BE2C (cell line): ENCODE data around the gene SLC7A10.

ENCODE experiments used
- DNase-seq: peaks from one replicate; pipeline ENCODE4 v3.0.0-alpha.2; 2020
- H3K27me3 ChIP-seq: fragments of 250-450 bp; sonication (Bioruptor Pico); 2 replicates; pipeline ENCODE4 v1.5.1; 2020; ENCODE audit warnings: mild to moderate bottlenecking
- H3K36me3 ChIP-seq: fragments of 250-450 bp; sonication (Bioruptor Pico); 2 replicates; pipeline ENCODE4 v1.5.1; 2020; ENCODE audit warnings: mild to moderate bottlenecking
- H3K4me1 ChIP-seq: fragments of 250-450 bp; sonication (Bioruptor Pico); 2 replicates; pipeline ENCODE4 v1.5.1; 2020
- H3K4me3 ChIP-seq: 2 replicates; pipeline ENCODE4 v1.5.1; 2011; ENCODE audit warnings: low read depth, low read length
- H3K9me3 ChIP-seq: fragments of 250-450 bp; sonication (Bioruptor Pico); 2 replicates; pipeline ENCODE4 v1.5.1; 2020
- TF ChIP-seq, protein P1 (sequence below): IDR thresholded peaks from 2 replicates; pipeline ENCODE4 v1.5.1; 2012; ENCODE audit warnings: mild to moderate bottlenecking, low read depth, low read length

The SLC7A10 gene

DNA sequence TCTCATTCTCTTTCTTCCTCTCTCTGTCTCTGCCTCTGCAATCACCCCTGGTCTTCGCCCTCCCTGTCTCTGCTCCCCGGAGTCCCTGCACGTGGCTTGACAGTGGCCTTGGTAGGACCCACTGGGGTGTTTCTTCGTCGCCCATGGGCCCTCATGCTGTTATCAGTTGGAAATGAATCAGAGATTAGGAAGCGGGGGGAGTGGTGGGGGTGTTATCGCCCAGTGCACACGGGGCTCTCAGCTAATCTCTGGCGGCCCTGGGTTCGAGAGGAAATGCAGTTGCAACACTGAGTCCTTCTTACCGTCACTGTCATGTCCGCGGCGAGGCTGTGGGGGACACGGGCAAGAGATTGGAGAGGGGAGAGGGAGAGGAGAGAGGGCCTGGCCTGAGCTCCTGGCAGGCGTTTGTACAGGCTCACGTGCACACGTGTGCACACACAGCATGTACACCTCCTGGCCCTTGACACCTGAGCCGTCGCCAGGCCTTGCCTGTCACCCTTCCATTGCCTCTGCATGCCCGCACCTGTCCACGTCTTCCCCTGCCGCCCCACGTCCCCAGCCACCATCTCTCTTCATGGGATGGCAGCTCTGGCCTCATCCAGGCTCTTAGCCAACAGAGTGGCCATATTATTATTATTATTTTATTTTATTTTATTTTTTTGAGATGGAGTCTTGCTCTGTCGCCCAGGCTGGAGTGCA lies 37.8 kb upstream of the SLC7A10 start:
- Histone ChIP-seq H3K27me3 (no peaks in the 10 kb centered on the region), H3K4me1 (no peaks in the 10 kb centered on the region), H3K9me3 (no peaks in the 10 kb centered on the region), H3K4me3 (no peak overlapping the region), H3K36me3 (no peaks in the 10 kb centered on the region)
- no peak for DNase-seq
- TF ChIP-seq, protein P1, sequence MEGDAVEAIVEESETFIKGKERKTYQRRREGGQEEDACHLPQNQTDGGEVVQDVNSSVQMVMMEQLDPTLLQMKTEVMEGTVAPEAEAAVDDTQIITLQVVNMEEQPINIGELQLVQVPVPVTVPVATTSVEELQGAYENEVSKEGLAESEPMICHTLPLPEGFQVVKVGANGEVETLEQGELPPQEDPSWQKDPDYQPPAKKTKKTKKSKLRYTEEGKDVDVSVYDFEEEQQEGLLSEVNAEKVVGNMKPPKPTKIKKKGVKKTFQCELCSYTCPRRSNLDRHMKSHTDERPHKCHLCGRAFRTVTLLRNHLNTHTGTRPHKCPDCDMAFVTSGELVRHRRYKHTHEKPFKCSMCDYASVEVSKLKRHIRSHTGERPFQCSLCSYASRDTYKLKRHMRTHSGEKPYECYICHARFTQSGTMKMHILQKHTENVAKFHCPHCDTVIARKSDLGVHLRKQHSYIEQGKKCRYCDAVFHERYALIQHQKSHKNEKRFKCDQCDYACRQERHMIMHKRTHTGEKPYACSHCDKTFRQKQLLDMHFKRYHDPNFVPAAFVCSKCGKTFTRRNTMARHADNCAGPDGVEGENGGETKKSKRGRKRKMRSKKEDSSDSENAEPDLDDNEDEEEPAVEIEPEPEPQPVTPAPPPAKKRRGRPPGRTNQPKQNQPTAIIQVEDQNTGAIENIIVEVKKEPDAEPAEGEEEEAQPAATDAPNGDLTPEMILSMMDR = no peak

DNA sequence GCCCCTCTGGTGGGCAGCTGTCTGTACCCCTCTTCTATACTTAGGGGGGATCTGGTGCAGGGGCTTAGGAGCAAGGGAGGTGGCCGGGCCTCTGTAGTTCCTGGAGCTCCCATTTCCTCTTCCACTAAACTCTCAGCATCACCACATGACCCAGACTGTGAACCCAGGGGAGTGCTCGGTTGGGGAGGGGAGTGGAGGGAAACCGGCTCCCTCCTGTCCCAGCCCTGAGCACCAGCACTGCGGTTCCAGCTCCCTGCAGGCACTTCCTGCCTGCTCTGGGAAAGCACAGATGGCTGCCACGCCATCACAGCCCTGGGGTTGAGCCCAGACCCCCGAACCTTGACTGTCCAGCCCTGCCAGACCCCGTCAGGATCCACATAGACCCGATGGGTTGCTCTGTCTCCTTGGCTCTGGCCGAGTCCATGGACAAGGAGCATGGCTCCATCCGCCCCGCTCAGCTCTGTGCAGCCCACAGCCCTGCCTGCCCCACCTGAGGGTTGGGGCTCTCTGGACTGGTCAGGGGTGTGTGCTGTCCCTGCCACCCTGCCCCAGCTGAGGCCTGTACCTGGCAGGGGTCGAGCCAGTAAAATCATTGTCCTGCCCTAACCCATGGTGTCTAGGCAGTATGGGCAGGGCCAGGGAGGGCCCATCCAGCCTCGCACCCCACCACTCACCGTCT lies 36.0 kb upstream of the SLC7A10 start:
- no peaks in the 10 kb centered on the region for H3K27me3 ChIP-seq
- no peaks in the 10 kb centered on the region for H3K9me3 ChIP-seq
- no peak overlapping the region for H3K4me3 ChIP-seq
- H3K36me3 ChIP-seq = no peaks in the 10 kb centered on the region
- no peaks in the 10 kb centered on the region for H3K4me1 ChIP-seq
- TF ChIP-seq, protein P1 = no peak
- DNase-seq = no peak

DNA sequence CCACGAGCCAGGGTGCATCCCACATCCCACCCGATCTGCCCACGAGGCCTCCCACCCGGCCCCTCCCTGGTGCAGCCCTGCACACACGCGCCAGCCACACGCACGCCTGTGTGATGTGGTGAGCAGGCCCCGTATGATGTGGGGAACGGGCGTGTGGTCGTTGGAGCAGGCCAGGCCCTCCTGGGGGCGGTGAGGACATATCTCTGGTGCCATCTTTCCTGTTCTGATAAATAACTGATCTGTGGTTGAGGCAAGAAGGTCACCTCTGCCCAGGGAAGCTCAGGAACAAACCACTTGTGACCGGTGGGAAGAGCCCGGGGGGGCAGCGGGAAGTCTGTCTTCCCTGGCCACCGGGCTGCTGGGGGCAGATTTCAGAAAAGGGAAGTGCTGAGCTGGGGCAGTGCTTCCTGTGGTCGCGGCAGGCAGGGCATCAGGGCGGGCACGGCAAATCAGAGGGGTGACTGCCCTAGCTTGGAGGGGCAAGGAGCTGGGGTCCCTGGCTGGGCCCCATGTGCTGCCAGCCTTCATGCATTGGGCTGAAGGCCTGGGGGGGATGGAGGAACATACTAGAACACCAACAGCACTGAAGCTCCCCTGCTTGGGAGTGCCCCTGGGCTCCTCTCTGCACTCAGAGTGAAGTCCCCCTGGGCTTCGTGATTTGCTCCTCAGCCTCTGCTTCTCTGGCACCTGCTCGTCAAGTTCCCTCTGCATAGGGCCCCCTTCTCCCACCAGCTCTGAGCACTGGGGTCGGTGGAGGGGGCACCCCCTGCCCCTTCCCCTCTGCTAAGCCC lies 35.2 kb upstream of the SLC7A10 start:
- no peaks in the 10 kb centered on the region for H3K36me3 ChIP-seq
- no peaks in the 10 kb centered on the region for H3K4me1 ChIP-seq
- H3K4me3 ChIP-seq = no peak overlapping the region
- no peak for DNase-seq
- no peaks in the 10 kb centered on the region for H3K27me3 ChIP-seq
- TF ChIP-seq, protein P1 = no peak
- no peaks in the 10 kb centered on the region for H3K9me3 ChIP-seq

DNA sequence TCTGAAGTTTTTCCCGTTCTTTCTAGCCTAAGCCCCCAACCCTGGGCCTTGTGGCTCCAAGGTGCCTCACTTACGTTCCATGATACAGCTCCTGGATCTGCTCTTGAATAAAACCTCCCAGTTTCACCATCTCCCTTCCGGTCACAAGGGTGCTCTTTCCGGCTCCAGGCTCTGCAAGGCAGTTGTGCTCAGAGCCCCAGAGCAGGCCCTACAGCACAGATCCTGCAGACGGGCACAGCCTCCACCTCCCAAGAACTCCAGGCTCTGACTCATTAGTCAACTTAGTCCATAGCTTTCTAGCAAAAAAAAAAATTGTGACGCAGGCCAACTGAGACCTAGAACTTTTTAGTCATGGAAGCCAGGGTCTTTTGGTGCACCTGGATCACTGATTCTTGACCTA lies 33.9 kb upstream of the SLC7A10 start:
- H3K9me3 ChIP-seq = no peaks in the 10 kb centered on the region
- H3K4me1 ChIP-seq = no peaks in the 10 kb centered on the region
- no peak for DNase-seq
- H3K36me3 ChIP-seq = no peaks in the 10 kb centered on the region
- no peaks in the 10 kb centered on the region for H3K27me3 ChIP-seq
- H3K4me3 ChIP-seq = no peak overlapping the region
- TF ChIP-seq, protein P1 = no peak

DNA sequence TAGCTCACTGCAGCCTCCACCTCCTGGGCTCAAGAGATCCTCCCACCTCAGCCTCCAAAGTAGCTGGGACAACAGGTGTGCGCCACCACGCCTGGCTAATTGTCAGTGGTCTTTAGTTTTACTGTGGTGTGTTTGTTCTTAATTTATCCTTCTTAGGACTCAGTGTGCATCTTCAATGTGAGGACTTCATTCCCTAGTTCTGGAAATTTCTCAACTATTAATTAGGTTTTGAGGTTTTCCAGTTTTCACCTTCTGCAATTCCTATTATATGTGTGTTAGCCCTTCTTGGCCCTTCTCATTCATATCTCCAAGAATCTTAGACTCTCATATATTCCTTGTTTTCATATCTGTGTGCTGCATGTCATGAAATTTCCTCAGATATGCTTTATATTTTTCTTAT lies 32.2 kb upstream of the SLC7A10 start:
- no peaks in the 10 kb centered on the region for H3K4me1 ChIP-seq
- DNase-seq = no peak
- H3K4me3 ChIP-seq = no peak overlapping the region
- TF ChIP-seq, protein P1 = no peak
- no peaks in the 10 kb centered on the region for H3K36me3 ChIP-seq
- H3K9me3 ChIP-seq = no peaks in the 10 kb centered on the region
- no peaks in the 10 kb centered on the region for H3K27me3 ChIP-seq
